ENCODE results near the gene TUG1.

Gene TUG1

DNA sequence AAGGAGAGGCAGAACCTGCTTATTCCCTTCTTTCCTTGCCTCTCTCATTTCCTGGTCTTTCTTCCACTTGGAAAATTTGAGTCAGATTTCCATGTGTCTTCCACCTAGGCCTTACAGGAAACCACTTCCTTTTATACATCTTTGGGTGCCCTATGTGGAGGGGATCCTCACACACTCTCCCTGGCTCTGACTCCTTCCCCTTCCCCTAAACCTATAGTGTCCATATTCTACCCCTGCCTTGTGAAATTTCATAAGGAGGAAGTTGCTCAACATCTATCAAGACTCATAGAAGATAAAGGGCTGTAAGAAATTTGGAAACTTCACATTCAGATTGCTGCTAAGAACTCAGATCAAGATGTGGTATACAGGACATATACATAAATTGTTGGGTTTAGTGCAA, 20.4 kb downstream of the TUG1 start:
- in situ Hi-C loops (cut with HindIII; ENCODE audit: low sequenced_read_pairs), result no loop called here
- TF ChIP-seq, protein P1, sequence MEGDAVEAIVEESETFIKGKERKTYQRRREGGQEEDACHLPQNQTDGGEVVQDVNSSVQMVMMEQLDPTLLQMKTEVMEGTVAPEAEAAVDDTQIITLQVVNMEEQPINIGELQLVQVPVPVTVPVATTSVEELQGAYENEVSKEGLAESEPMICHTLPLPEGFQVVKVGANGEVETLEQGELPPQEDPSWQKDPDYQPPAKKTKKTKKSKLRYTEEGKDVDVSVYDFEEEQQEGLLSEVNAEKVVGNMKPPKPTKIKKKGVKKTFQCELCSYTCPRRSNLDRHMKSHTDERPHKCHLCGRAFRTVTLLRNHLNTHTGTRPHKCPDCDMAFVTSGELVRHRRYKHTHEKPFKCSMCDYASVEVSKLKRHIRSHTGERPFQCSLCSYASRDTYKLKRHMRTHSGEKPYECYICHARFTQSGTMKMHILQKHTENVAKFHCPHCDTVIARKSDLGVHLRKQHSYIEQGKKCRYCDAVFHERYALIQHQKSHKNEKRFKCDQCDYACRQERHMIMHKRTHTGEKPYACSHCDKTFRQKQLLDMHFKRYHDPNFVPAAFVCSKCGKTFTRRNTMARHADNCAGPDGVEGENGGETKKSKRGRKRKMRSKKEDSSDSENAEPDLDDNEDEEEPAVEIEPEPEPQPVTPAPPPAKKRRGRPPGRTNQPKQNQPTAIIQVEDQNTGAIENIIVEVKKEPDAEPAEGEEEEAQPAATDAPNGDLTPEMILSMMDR (IDR thresholded peaks at IDR 0.05; ENCODE audit: low read depth, low read length), result no peak
- no peak overlapping the region for H3K4me3 ChIP-seq (ENCODE audit: low read depth, low read length)
- DNase-seq (ENCODE audit: low read depth, low spot score), result no peak

DNA sequence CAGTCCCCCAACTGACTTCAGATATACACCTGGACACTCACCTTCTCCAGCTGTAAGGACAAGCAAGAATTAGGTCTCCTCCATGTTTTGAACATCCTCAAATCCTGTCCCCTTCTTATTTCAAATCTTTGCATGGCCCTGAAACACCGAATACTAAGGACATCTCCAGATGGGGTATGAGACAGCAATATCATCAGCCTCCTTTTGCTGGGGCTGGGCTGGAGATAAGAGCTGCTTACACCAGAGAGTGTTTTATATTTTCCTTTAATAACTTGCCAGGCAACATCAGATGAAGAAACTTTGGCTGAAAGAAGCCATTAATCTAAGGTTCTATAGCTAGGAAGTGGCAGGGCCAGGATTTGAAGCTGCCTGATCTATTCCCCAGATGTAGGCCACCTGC, 21.6 kb downstream of the TUG1 start:
- H3K4me3 ChIP-seq (ENCODE audit: low read depth, low read length), result no peak overlapping the region
- TF ChIP-seq, protein P1 (IDR thresholded peaks at IDR 0.05; ENCODE audit: low read depth, low read length), result no peak
- in situ Hi-C loops (cut with HindIII; ENCODE audit: low sequenced_read_pairs), result no loop called here
- DNase-seq (ENCODE audit: low read depth, low spot score), result no peak

DNA sequence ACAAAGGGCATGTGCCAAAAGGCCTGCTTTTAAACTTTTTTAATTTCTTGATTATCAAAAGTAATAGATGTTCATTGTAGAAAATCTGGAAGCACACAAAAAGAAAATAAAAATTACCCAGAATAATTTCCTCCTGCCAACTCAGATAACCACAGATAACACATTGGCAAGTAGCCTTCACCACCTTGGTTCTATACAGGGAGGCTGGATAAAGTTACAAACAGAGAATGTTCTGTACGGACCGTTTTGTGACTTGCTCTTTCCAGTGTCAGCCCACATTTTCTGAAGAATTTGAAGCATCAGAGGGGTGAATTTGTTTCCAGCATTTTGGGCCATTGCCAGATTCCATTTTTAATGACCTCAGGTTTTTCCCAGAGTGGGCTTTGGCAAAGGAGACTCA, 23.5 kb downstream of the TUG1 start:
- no peak overlapping the region for H3K4me3 ChIP-seq (ENCODE audit: low read depth, low read length)
- DNase-seq (ENCODE audit: low read depth, low spot score), result no peak
- TF ChIP-seq, protein P1 (IDR thresholded peaks at IDR 0.05; ENCODE audit: low read depth, low read length), result no peak
- in situ Hi-C loops (cut with HindIII; ENCODE audit: low sequenced_read_pairs), result no loop called here

DNA sequence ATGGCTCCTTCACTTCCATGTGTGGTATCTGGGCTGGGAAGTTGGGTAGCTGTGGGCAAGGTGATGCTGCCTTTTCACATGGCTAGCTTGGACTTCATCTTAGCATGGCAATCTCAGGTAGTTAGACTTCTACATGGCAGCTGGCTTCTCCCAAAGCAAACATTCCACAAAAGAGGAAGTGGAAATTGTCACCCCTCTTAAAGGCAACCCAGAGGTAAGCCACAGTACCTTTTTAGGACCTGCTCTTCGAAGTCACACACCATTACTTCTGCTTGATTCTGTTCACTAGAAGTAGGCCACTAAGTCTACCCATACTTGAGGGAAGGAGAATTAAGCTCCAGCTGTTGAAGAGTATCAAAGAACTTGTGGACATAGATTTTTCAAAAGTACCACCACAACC, 25.9 kb downstream of the TUG1 start:
- in situ Hi-C loops (cut with HindIII; ENCODE audit: low sequenced_read_pairs), result no loop called here
- TF ChIP-seq, protein P1 (IDR thresholded peaks at IDR 0.05; ENCODE audit: low read depth, low read length), result no peak
- no peak overlapping the region for H3K4me3 ChIP-seq (ENCODE audit: low read depth, low read length)
- DNase-seq (ENCODE audit: low read depth, low spot score), result no peak

DNA sequence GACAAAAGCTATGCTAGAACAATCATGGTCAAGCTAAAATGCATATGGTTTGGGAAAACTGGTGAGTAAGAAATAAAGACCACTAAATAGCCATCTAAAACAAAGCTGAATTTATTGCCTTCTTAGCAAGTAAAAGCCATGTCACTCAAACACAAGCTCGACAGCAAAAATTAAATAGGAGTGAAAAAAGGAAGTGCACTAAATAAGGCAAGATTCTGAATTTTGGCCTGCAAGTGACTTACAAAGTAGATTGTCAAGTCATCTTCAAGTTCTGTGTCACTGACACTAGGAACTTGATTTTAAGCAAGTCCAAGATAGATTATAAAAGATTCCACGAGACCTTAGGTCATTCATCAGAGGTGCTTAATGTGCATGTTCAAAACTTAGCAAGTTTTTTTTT, 27.4 kb downstream of the TUG1 start:
- DNase-seq (ENCODE audit: low read depth, low spot score), result no peak
- no peak overlapping the region for H3K4me3 ChIP-seq (ENCODE audit: low read depth, low read length)
- TF ChIP-seq, protein P1 (IDR thresholded peaks at IDR 0.05; ENCODE audit: low read depth, low read length), result no peak
- in situ Hi-C loops (cut with HindIII; ENCODE audit: low sequenced_read_pairs), result no loop called here

DNA sequence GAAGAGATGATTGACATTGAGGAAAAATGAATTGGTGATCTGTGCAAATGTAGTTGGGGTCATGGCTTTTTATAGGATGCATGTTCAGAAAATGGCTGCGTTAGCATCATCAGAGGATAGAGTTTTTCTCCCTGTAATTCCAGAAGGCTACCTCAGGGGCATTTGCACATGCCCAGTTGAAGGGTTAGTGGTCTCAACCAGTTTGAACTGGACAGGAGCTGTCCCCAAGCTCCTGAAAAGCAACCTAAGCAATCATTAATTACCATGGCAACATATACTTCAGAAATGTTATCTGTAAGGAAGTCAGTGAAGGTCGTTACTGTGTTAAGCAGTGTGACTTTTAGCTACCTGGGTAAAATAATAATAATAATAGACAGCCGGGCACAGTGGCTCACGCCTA, 29.3 kb downstream of the TUG1 start:
- no peak overlapping the region for H3K4me3 ChIP-seq (ENCODE audit: low read depth, low read length)
- in situ Hi-C loops (cut with HindIII; ENCODE audit: low sequenced_read_pairs), result no loop called here
- TF ChIP-seq, protein P1 (IDR thresholded peaks at IDR 0.05; ENCODE audit: low read depth, low read length), result no peak
- DNase-seq (ENCODE audit: low read depth, low spot score), result no peak

All from astrocyte of the spinal cord (primary cell).